ENCODE data around the gene BACH2.
A peak's percentile ranks its signal among the peaks of the same experiment; 100 is the strongest.
"Not testable (repeated sequence)": the region's sequence is repeated elsewhere in the genome, so short reads cannot be mapped to it uniquely, and the experiment has no call there.

Gene BACH2

GRCh38 chr6:90120327-90120726 is 176.3 kb downstream of the BACH2 start:
- no peak for DNase-seq

- DNase-seq, result no peak
Measured at GRCh38 chr6:90119618-90120017, 177.0 kb downstream of the BACH2 start.

DNA sequence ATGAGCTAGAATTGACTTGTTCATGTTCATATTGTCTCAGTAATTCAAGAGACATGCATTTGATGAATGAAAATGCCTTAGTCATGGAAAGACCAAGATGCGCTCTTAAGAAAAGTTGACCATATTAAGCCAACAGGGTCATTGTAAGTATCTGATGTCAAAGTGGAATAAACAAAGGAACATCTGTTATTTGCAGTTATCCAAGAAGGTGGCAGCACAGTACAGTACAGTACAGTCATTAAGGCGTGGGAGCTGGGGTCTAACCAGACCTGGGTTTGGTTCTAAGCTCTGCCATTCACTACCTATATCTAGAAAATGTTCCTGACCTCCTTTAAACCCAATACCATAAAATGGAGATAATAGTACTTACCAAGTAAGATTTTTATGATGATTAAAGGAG is 178.1 kb downstream of the BACH2 start:
- DNase-seq, result no peak

- DNase-seq, result no peak
Measured at GRCh38 chr6:90118069-90118468, 178.6 kb downstream of the BACH2 start.

GRCh38 chr6:90116126-90116525 is 180.5 kb downstream of the BACH2 start:
- not testable (repeated sequence) for DNase-seq

GRCh38 chr6:90113389-90113788 is 183.3 kb downstream of the BACH2 start:
- DNase-seq, result no peak

GRCh38 chr6:90111387-90111786 is 185.3 kb downstream of the BACH2 start:
- DNase-seq, result no peak

- DNase-seq, result no peak
Measured at GRCh38 chr6:90110971-90111370, 185.7 kb downstream of the BACH2 start.

GRCh38 chr6:90109141-90109540 is 187.5 kb downstream of the BACH2 start:
- DNase-seq, result no peak

DNA sequence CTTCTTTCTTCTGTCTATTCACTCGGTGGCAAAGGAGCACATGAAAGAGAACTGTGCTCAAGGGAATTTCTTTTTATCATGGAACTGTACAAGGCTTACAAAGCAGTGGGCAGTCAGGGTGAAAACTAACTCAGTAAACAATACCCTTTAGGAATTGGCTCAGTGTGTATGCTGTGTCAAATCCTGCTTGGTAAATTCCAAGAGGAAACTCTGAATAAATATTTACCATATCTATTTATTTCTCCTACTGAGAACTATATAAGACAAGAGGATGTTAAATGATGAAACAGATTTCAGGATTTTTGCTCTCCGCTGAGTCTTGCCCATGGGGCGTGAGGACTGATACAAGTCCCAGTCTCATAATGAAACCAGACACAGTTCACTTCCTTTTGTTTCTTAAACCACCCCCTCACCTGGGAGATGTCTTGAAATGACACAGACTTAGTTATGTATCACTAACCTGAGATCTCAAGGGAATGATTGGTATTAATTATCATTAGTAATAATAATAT is 188.8 kb downstream of the BACH2 start:
- DNase-seq, result no peak

- no peak for DNase-seq
Measured at GRCh38 chr6:90107371-90107770, 189.3 kb downstream of the BACH2 start.

- DNase-seq, result peak in 1 of 3 experiments; percentile 20
Measured at GRCh38 chr6:90106449-90106848, 190.2 kb downstream of the BACH2 start.

DNA sequence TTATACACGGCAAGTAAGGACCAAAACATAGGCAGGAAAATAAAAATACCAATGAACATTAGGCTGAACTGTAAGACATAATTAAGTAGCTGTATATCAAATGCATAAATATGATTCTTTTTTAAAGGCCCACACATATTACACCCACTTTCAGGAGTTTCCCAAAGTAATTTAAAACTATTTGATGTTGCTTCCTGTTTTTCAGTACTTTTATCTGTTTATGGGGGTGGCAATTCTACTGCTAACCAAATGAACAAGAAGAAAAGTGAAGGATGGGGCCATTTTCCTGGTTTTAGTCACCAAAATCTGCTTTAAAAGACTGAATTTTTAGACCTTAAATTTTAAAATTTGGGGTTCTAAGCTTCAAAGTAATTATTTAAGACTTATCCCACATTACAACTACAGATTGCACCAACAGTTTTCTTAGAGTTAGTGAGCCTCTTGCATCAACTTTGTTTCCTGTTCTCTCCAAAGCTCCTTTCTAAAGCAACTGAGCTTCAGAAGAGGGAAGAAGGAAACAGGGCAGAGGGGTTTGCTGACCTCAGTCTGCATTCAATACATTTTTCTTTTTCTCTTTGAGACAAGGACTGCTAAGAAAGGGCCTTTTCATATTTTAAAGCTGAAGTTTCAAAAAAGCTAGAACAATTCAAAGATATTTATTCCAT is 191.0 kb downstream of the BACH2 start:
- DNase-seq, result no peak

DNA sequence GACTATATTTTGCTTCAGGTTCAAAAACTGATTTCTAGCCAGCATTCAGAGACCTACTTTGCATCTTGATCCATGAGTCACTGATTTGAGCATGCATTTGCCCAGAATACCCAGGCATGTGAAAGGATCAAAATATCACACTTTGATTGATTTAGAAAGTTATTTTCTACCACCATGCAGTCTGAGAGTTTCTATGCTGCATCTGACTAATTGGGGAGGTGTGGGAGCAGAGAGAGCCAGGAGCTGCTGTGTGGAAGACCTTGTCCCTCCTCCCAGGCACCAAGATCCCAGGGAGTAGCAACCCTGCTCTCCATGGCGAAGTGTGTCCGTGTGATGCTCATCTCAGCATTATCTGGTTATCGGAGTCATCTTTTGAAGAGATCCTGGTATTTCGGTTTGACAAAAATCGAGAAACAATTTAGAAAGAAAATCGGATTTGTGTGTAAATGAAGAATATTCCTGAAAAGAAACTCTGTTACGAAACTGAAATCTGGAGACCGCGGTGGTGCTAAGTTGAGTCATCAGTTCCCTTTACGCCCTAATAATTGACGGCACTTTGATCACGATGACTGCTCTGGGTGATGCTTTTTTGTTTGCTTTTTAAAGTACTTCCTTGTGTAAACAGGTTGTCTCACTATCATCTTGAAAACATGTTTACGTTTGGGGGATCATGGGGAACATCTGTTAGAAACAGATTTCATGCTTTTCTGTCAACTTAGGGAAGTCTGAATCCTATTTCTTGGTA is 193.4 kb downstream of the BACH2 start:
- peak in 2 of 3 experiments; percentile 58 to 72 for DNase-seq

DNA sequence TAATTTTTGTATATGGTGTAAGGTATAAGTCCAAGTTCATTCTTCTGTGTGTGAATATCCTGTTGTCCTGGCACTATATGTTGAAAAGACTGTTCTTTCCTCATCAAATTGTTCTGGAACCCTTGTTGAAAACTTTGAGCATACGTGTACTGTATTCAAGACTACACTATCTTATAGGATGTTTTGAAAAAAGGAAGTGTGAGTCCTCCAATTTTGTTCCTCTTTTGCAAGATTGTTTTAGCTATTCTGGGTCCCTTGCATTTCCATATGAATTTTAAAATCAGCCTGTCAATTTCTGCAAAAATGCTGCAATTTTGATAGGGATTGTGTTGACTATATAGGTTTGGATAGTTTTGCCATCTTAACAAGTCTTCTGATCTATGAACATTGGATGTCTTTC is 195.2 kb downstream of the BACH2 start:
- no peak for DNase-seq

GRCh38 chr6:90100059-90100665 is 196.5 kb downstream of the BACH2 start:
- DNase-seq, result no peak

GRCh38 chr6:90098627-90099026 is 198.0 kb downstream of the BACH2 start:
- no peak for DNase-seq

DNA sequence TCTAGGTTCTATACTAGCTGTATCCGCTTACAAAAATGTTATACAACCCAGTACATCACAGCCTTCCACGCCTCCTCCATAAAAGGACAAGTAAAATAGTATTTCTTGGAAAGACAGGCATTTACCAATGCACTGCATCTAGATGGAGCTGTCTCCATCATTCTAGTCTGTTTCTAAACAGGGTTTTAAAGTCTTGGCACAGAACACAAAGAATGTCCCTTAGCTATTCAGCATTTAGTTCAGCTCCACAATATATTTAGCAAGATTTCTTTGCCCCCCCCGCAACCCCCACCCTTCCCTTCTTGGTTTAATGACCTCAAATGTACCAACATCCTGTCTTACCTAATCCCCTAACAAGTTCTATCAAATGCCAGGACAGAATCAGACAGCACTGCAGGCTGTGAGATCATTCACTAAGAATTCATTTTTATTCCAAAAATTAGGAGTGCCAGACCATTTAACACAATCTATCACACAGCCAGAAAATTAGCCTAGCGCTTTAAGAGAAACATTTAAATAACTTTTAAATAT is 198.6 kb downstream of the BACH2 start:
- DNase-seq, result no peak

- DNase-seq, result no peak
Measured at GRCh38 chr6:90097356-90097755, 199.3 kb downstream of the BACH2 start.

DNA sequence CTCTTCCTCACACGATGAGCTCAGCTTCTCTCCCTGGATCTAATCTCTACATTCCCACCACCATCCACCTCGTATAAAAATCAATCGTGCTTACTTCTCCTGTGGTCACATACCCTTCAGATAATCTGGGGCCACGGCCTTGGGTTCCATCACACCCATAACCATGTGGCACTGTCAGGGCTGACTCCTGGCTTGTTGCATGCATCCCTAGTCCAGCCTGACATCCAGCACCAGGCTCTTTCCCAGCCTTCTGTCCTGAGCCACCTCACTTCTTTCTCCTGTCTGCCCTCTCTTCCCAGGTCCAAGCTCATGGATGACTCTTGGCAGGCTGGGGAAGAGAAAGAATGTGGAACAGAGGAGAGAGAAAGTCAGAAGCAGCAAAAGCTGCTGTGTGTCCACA is 199.8 kb downstream of the BACH2 start:
- DNase-seq, result no peak

- no peak for DNase-seq
Measured at GRCh38 chr6:90095788-90096187, 200.9 kb downstream of the BACH2 start.

- no peak for DNase-seq
Measured at GRCh38 chr6:90095145-90095544, 201.5 kb downstream of the BACH2 start.

DNA sequence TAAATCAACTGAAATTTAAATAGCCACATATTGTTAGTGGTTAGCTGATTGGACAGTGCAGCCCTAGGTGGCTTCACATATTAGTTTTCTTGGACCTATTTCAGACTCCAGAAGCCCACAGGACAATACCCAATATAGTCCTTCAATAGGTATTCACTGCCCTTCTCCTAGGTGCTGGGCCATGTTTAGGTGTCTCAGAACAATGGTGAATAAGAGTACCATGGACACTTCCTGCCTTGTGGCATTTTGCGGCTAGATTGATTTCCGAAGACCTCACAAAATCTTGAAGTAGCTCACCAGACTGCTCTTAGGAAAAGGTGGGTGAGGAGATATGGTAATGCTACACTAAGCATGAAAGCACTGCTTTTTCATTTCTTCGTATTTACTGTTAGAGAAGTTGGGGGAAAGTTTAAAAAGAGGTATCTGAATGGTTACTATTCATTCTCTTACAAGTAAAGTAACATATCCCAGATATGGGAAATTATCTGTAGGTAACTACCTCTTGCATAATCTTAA is 203.0 kb downstream of the BACH2 start:
- no peak for DNase-seq

DNA sequence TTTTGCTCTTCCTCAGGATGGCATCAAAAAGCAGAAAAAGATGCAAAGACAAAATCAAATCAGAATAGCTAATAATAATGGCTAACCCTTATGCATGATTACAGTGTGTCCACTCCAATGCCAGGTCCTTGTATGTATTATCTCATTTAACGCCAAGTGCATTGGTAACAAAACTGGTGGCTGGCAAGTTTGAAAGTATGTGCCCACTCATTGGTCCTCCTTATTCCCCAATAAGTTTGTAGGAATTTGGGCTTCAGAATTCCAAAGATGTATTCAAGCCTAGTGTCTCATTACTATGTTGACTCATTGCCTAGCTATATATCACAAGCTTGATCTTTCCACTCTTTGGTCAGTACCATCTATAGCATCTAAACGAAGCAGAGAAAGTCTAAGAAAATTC is 205.8 kb downstream of the BACH2 start:
- DNase-seq, result no peak

Data from NCI-H1417 (cell line).